ENCODE data around the gene RBM22. TPM values are rescaled to one million over a fixed set of nuclear protein-coding genes. Genes with fewer than 3 reads are reported as not detected.
A peak's percentile ranks its signal among the peaks of the same experiment; 100 is the strongest.

Gene RBM22
- total and polyA plus RNA-seq, 12 donors = 18.6 to 41.0 (median 29.0) TPM

DNA sequence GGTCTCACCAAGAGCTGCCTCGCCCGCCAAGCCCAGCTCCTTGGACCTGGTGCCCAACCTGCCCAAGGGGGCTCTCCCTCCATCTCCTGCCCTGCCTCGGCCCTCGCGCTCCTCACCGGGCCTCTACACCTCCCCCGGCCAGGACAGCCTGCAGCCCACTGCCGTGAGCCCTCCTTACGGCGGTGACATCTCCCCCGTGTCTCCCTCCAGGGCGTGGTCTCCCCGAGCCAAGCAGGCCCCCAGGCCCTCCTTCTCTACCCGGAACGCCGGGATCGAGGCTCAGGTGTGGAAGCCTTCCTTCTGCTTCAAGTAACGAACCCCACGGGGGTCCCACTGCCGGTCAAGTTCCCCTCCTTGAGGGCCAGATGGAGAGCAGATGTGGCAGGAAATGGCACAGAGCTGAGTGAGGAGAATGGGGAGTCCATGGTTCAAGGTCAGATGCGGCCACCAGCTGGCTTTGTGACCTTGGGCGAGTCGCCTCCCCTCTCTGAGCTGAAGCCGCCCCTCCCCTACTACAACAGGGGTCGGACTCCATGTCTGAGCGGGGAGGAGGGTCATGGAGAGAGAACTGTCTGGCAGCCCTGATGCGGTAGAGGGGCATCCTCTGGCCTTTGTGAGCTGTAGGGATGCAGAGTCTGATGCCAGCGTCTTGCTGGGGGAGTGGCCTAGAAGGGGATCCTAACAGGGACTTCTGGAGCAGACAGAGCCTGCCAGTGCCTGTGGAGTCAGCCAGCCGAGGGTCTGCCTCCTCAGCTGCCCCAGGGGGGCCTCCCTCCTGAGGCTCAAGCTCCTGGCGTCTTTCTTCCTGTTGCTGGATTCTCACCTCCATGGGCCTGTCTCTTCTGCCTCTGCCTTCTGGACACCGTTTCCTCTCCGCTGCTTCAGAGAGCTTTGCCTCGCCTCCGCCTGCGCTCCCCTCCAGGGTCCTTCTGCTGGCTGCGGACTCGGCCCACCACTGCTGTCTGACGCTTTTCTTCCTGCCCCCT, 50.5 kb downstream of the RBM22 start:
- intact Hi-C loops (cut with DNase I) = loop anchor here in 4 of 10 donors (5.0 to 10.0 kb wide), 3 partner anchors 63 to 196 kb away; no protein-coding TSS in a partner anchor

DNA sequence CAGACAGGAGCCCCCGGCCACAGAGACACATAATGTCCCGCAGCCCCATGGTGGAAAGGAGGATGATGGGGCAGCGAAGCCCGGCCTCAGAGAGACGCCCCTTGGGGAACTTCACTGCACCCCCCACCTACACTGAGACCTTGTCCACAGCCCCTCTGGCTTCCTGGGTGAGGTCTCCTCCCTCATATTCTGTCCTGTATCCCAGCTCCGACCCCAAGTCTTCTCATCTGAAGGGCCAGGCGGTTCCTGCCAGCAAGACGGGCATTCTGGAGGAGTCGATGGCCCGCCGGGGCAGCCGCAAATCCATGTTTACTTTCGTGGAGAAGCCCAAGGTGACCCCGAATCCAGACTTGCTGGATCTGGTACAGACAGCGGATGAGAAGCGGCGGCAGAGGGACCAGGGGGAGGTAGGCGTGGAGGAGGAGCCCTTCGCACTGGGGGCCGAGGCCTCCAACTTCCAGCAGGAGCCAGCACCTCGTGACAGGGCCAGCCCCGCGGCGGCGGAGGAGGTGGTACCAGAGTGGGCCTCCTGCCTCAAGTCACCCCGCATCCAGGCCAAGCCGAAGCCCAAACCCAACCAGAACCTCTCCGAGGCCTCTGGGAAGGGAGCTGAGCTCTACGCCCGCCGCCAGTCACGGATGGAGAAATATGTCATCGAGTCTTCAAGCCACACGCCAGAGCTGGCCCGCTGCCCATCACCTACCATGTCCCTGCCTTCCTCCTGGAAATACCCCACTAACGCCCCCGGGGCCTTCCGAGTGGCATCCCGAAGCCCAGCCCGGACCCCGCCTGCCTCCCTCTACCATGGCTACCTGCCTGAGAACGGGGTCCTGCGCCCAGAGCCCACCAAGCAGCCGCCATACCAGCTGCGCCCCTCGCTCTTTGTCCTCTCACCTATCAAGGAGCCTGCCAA, 51.5 kb downstream of the RBM22 start:
- Histone ChIP-seq H3K9me3 (no peaks in the 10 kb centered on the region), H3K4me1 (peaks cover 50 to 100% (median 88%) of the 10 kb centered on the region in 9 donors), H3K27ac (peak overlapping the region; percentile 44 to 100 (median 96)), H3K4me3 (no peak overlapping the region), H3K27me3 (no peaks in the 10 kb centered on the region), H3K36me3 (peaks cover 0 to 77% (median 33%) of the 10 kb centered on the region in 9 donors)
- TF ChIP-seq, protein P1, sequence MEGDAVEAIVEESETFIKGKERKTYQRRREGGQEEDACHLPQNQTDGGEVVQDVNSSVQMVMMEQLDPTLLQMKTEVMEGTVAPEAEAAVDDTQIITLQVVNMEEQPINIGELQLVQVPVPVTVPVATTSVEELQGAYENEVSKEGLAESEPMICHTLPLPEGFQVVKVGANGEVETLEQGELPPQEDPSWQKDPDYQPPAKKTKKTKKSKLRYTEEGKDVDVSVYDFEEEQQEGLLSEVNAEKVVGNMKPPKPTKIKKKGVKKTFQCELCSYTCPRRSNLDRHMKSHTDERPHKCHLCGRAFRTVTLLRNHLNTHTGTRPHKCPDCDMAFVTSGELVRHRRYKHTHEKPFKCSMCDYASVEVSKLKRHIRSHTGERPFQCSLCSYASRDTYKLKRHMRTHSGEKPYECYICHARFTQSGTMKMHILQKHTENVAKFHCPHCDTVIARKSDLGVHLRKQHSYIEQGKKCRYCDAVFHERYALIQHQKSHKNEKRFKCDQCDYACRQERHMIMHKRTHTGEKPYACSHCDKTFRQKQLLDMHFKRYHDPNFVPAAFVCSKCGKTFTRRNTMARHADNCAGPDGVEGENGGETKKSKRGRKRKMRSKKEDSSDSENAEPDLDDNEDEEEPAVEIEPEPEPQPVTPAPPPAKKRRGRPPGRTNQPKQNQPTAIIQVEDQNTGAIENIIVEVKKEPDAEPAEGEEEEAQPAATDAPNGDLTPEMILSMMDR (IDR thresholded peaks at IDR 0.05) = no peak
- intact Hi-C loops (cut with DNase I) = loop anchor here in 4 of 10 donors (5.0 to 10.0 kb wide), 3 partner anchors 62 to 195 kb away; no protein-coding TSS in a partner anchor
- 62 to 71% methylated on average over 46 of the region's 46 CpGs for WGBS, 2 donors
- peak; percentile 71 to 82 for DNase-seq
- ATAC-seq = peak; percentile 20 to 56 (median 28)

More for the DNA sequence above, 50.5 kb downstream of the RBM22 start:
- no peaks in the 10 kb centered on the region for H3K9me3 ChIP-seq
- peak in 2 of 8 donors; percentile 2 to 5 for ATAC-seq
- H3K27ac ChIP-seq = peak overlapping the region; percentile 44 to 100 (median 96)
- peaks cover 42 to 99% (median 84%) of the 10 kb centered on the region in 9 donors for H3K4me1 ChIP-seq
- no peaks in the 10 kb centered on the region for H3K27me3 ChIP-seq
- no peak overlapping the region for H3K4me3 ChIP-seq
- no peak for DNase-seq
- TF ChIP-seq, protein P1 (IDR thresholded peaks at IDR 0.05) = no peak
- peaks cover 0 to 74% (median 33%) of the 10 kb centered on the region in 9 donors for H3K36me3 ChIP-seq
- WGBS, 2 donors = 79 to 80% methylated on average over 38 of the region's 38 CpGs

DNA sequence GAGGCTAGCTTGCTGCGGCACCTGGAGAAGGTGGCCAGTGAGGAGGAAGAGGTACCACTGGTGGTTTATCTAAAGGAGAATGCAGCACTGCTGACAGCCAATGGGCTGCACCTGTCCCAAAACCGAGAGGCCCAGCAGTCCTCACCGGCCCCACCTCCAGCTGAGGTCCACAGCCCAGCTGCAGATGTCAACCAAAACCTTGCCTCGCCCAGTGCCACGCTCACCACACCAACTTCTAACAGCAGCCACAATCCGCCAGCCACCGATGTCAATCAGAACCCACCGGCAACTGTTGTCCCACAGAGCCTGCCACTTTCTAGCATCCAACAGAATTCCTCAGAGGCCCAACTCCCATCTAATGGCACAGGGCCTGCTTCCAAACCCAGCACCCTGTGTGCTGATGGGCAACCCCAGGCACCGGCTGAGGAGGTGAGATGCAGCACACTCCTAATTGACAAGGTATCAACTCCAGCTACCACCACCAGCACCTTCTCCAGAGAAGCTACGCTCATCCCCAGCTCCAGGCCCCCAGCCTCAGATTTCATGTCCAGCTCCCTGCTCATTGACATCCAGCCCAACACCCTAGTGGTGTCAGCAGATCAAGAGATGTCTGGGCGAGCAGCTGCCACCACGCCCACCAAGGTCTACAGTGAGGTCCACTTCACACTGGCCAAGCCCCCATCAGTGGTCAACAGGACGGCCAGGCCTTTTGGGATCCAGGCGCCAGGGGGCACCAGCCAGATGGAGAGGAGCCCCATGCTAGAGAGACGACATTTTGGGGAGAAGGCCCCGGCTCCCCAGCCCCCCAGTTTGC, 52.4 kb downstream of the RBM22 start:
- ATAC-seq = no peak
- intact Hi-C loops (cut with DNase I) = no loop called here
- WGBS, 2 donors = 75 to 79% methylated on average over 16 of the region's 16 CpGs
- Histone ChIP-seq H3K27ac (peak overlapping the region; percentile 44 to 100 (median 96)), H3K4me1 (peaks cover 55 to 100% (median 95%) of the 10 kb centered on the region in 9 donors), H3K36me3 (peaks cover 0 to 81% (median 33%) of the 10 kb centered on the region in 9 donors), H3K9me3 (no peaks in the 10 kb centered on the region), H3K4me3 (peak overlapping the region in 1 of 10 donors; percentile 5), H3K27me3 (no peaks in the 10 kb centered on the region)
- DNase-seq = no peak
- TF ChIP-seq, protein P1 (IDR thresholded peaks at IDR 0.05) = no peak
